WTC11 (cell line): ENCODE results near the gene AP3M1.

Experiments used
- CTCF ChIP-seq: fragments of 200-600 bp; IDR thresholded peaks from 2 replicates; pipeline ENCODE4 v1.8.0; 2022; ENCODE audit warnings: antibody characterized with exemption
- FOXJ3 ChIP-seq: sonication (generic); formaldehyde crosslinking; IDR thresholded peaks from 2 replicates; pipeline ENCODE4 v1.9.0; 2021; ENCODE audit warnings: missing genetic modification reagents, mild to moderate bottlenecking, borderline replicate concordance
- GABPB1 ChIP-seq: sonication (generic); formaldehyde crosslinking; IDR thresholded peaks from 2 replicates; pipeline ENCODE4 v1.8.1; 2023; ENCODE audit warnings: mild to moderate bottlenecking, missing genetic modification reagents
- JUN ChIP-seq: sonication (generic); formaldehyde crosslinking; IDR thresholded peaks from 2 replicates; pipeline ENCODE4 v1.8.0; 2023; ENCODE audit warnings: mild to moderate bottlenecking, missing genetic modification reagents
- MAX ChIP-seq: sonication (generic); formaldehyde crosslinking; IDR thresholded peaks from 2 replicates; pipeline ENCODE4 v1.8.0; 2022; ENCODE audit warnings: mild to moderate bottlenecking, missing genetic modification reagents
- SMAD4 ChIP-seq: sonication (generic); formaldehyde crosslinking; IDR thresholded peaks from 2 replicates; pipeline ENCODE4 v1.8.0; 2022; ENCODE audit warnings: mild to moderate bottlenecking, missing genetic modification reagents
- TCF7 ChIP-seq: sonication (generic); formaldehyde crosslinking; IDR thresholded peaks from 2 replicates; pipeline ENCODE4 v1.8.0; 2022; ENCODE audit warnings: mild to moderate bottlenecking, low read depth, missing genetic modification reagents, moderate library complexity
- ZNF121 ChIP-seq: sonication (generic); formaldehyde crosslinking; IDR thresholded peaks from 2 replicates; pipeline ENCODE4 v1.8.0; 2023; ENCODE audit warnings: missing genetic modification reagents
- ZNF138 ChIP-seq: sonication (generic); formaldehyde crosslinking; conservative IDR thresholded peaks from 2 replicates; pipeline ENCODE4 v1.8.1; 2022; ENCODE audit warnings: mild to moderate bottlenecking, moderate library complexity, missing genetic modification reagents
- ZNF317 ChIP-seq: sonication (generic); formaldehyde crosslinking; IDR thresholded peaks from 2 replicates; pipeline ENCODE4 v1.8.1; 2023; ENCODE audit warnings: low read depth, mild to moderate bottlenecking, moderate library complexity, missing genetic modification reagents, borderline replicate concordance
- TF ChIP-seq, protein P1 (sequence below): sonication (generic); formaldehyde crosslinking; conservative IDR thresholded peaks from 2 replicates; pipeline ENCODE4 v1.8.1; 2023; ENCODE audit warnings: mild to moderate bottlenecking, low read depth, missing genetic modification reagents, moderate library complexity

- no peak for TF ChIP-seq CTCF
- TF ChIP-seq ZNF138 (CRISPR knock-in tag), result no peak
- TF ChIP-seq JUN (CRISPR knock-in tag), result no peak
- no peak for TF ChIP-seq TCF7 (CRISPR knock-in tag)
- TF ChIP-seq, protein P1, sequence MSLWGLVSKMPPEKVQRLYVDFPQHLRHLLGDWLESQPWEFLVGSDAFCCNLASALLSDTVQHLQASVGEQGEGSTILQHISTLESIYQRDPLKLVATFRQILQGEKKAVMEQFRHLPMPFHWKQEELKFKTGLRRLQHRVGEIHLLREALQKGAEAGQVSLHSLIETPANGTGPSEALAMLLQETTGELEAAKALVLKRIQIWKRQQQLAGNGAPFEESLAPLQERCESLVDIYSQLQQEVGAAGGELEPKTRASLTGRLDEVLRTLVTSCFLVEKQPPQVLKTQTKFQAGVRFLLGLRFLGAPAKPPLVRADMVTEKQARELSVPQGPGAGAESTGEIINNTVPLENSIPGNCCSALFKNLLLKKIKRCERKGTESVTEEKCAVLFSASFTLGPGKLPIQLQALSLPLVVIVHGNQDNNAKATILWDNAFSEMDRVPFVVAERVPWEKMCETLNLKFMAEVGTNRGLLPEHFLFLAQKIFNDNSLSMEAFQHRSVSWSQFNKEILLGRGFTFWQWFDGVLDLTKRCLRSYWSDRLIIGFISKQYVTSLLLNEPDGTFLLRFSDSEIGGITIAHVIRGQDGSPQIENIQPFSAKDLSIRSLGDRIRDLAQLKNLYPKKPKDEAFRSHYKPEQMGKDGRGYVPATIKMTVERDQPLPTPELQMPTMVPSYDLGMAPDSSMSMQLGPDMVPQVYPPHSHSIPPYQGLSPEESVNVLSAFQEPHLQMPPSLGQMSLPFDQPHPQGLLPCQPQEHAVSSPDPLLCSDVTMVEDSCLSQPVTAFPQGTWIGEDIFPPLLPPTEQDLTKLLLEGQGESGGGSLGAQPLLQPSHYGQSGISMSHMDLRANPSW (CRISPR knock-in tag), result no peak
- TF ChIP-seq SMAD4, result no peak
- no peak for TF ChIP-seq GABPB1 (CRISPR knock-in tag)
- TF ChIP-seq ZNF121 (CRISPR knock-in tag), result no peak
- TF ChIP-seq FOXJ3 (CRISPR knock-in tag), result no peak
- no peak for TF ChIP-seq MAX
- TF ChIP-seq ZNF317, result no peak
Observed at GRCh38 chr10:74171625-74172024, 21.0 kb upstream of the AP3M1 start.
